Measurements from ENCODE around the gene GLYATL3.

The GLYATL3 gene

DNA sequence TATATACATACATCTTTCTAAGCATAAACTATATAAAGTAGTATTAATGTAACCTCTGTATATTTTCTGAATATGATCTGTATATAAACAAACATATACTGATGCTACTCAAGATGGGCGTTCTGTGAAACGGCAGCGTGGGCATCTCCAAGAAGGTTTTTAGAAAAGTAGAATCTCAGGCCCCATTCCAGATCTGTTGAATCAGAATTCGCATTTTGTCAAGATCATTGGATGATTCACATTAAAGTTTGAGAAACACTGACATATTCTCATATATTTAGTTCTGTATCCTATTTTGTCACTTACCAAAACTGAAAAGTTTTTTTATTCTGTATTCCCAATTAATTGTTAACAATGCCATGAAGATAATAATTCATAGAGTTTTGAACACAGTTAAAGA is 56.2 kb downstream of the GLYATL3 start:
- H2BK5ac ChIP-seq (ENCODE audit: low read depth, low read length, poor library complexity, severe bottlenecking): no peak overlapping the region
- no peak overlapping the region for H3K23ac ChIP-seq (ENCODE audit: low read length in 2 of 2)
- no peak for DNase-seq
- H2AFZ ChIP-seq (ENCODE audit: low read depth, low read length): no peak overlapping the region
- no peak overlapping the region for H3K4ac ChIP-seq (ENCODE audit: low read depth in 1 of 2, low read length in 2 of 2)
- no peak overlapping the region for H3K4me2 ChIP-seq (ENCODE audit: low read length, poor library complexity, severe bottlenecking)
- no peak overlapping the region for H3K14ac ChIP-seq (ENCODE audit: low read length in 2 of 2)
- peaks cover 0 to 16% of the 10 kb centered on the region in 2 experiments for H3K27me3 ChIP-seq (ENCODE audit: control insufficient read depth in 1 of 2, insufficient read depth in 1 of 2, low read length in 2 of 2)
- H3K36me3 ChIP-seq (ENCODE audit: control insufficient read depth in 1 of 2, insufficient read depth in 2 of 2, low read depth in 1 of 2, low read length in 2 of 2): no peaks in the 10 kb centered on the region
- no peak overlapping the region for H3K4me3 ChIP-seq (ENCODE audit: insufficient read depth in 1 of 2, low read depth in 1 of 2, low read length in 2 of 2)
- H3K18ac ChIP-seq (ENCODE audit: low read depth in 1 of 2, low read length in 2 of 2): no peak overlapping the region
- H2BK12ac ChIP-seq (ENCODE audit: low read length in 2 of 2): no peak overlapping the region
- H3K4me1 ChIP-seq (ENCODE audit: control insufficient read depth, insufficient read depth, low read depth, low read length): peaks cover 3% of the 10 kb centered on the region
- no peak overlapping the region for H2BK120ac ChIP-seq (ENCODE audit: low read depth, low read length)
- no peak overlapping the region for H4K8ac ChIP-seq (ENCODE audit: low read length)
- no peaks in the 10 kb centered on the region for H3K9me3 ChIP-seq (ENCODE audit: control insufficient read depth, low read length)
- H3K9ac ChIP-seq (ENCODE audit: low read length): no peak overlapping the region
- WGBS: 100% methylated on average over 3 of the region's 4 CpGs
- no peak overlapping the region for H2AK5ac ChIP-seq (ENCODE audit: low read length, severe bottlenecking)
- H4K91ac ChIP-seq (ENCODE audit: low read length): no peak overlapping the region
- H2BK15ac ChIP-seq (ENCODE audit: low read depth, poor library complexity, severe bottlenecking): no peak overlapping the region
- peaks cover under 1% of the 10 kb centered on the region for H3K79me1 ChIP-seq (replicated peaks; ENCODE audit: low read length, poor library complexity, severe bottlenecking)
- H3K27ac ChIP-seq (ENCODE audit: low read length, poor library complexity, severe bottlenecking): no peak overlapping the region

DNA sequence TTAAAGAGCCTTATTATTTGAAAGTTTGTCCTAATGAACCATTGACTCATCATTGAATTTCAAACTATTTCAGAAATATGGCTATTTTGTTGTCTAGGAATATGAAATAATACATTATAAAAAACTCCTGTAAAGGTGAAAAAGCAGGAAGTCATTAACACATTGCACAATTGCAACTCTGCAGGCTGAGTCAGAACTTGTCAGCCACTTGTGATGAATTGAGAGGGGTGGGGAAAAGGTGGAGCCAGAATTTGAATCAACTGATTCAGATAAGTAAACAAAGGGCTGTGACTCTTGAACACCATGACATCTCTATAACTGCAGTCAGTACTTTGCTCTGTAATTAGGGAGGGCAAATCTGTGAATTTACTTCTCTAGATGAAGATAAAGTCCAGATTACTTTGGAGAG is 56.7 kb downstream of the GLYATL3 start:
- Histone ChIP-seq H4K91ac (ENCODE audit: low read length) (no peak overlapping the region), H3K4me1 (ENCODE audit: control insufficient read depth, insufficient read depth, low read depth, low read length) (no peaks in the 10 kb centered on the region), H2BK15ac (ENCODE audit: low read depth, poor library complexity, severe bottlenecking) (no peak overlapping the region), H3K27me3 (ENCODE audit: control insufficient read depth in 1 of 2, insufficient read depth in 1 of 2, low read length in 2 of 2) (peaks cover 0 to 11% of the 10 kb centered on the region in 2 experiments), H3K27ac (ENCODE audit: low read length, poor library complexity, severe bottlenecking) (no peak overlapping the region), H3K23ac (ENCODE audit: low read length in 2 of 2) (no peak overlapping the region), H3K9ac (ENCODE audit: low read length) (no peak overlapping the region), H2AFZ (ENCODE audit: low read depth, low read length) (no peak overlapping the region), H3K4me3 (ENCODE audit: insufficient read depth in 1 of 2, low read depth in 1 of 2, low read length in 2 of 2) (no peak overlapping the region), H2BK12ac (ENCODE audit: low read length in 2 of 2) (no peak overlapping the region), H3K4me2 (ENCODE audit: low read length, poor library complexity, severe bottlenecking) (no peak overlapping the region), H3K9me3 (ENCODE audit: control insufficient read depth, low read length) (no peaks in the 10 kb centered on the region), H2BK5ac (ENCODE audit: low read depth, low read length, poor library complexity, severe bottlenecking) (no peak overlapping the region), H3K79me1 (replicated peaks; ENCODE audit: low read length, poor library complexity, severe bottlenecking) (no peaks in the 10 kb centered on the region), H3K14ac (ENCODE audit: low read length in 2 of 2) (no peak overlapping the region), H3K36me3 (ENCODE audit: control insufficient read depth in 1 of 2, insufficient read depth in 2 of 2, low read depth in 1 of 2, low read length in 2 of 2) (no peaks in the 10 kb centered on the region), H2AK5ac (ENCODE audit: low read length, severe bottlenecking) (no peak overlapping the region), H2BK120ac (ENCODE audit: low read depth, low read length) (no peak overlapping the region), H3K4ac (ENCODE audit: low read depth in 1 of 2, low read length in 2 of 2) (no peak overlapping the region), H3K18ac (ENCODE audit: low read depth in 1 of 2, low read length in 2 of 2) (no peak overlapping the region), H4K8ac (ENCODE audit: low read length) (no peak overlapping the region)
- peak; percentile 81 for DNase-seq

DNA sequence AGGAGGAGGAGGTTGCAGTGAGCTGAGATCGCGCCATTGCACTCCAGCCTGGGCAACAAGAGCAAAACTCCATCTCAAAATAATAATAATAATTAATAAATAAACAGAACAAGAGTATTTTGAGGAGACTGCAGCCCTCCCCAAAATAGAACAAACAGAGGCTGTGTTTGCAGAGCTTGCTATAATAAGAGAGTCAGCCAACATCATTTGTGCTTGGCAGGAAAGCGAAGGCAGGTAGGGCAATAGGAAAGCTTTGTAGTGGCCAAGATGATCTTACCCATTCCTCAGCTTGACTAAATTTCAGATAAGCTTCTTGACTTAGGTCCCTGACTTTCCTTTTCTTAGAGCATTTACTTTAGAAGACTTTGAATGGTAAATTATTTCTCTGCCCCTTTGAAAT is 57.5 kb downstream of the GLYATL3 start:
- peaks cover 0 to 5% of the 10 kb centered on the region in 2 experiments for H3K27me3 ChIP-seq (ENCODE audit: control insufficient read depth in 1 of 2, insufficient read depth in 1 of 2, low read length in 2 of 2)
- H2BK12ac ChIP-seq (ENCODE audit: low read length in 2 of 2): no peak overlapping the region
- no peak overlapping the region for H3K4me3 ChIP-seq (ENCODE audit: insufficient read depth in 1 of 2, low read depth in 1 of 2, low read length in 2 of 2)
- H3K18ac ChIP-seq (ENCODE audit: low read depth in 1 of 2, low read length in 2 of 2): no peak overlapping the region
- no peak overlapping the region for H3K4ac ChIP-seq (ENCODE audit: low read depth in 1 of 2, low read length in 2 of 2)
- no peak overlapping the region for H3K14ac ChIP-seq (ENCODE audit: low read length in 2 of 2)
- no peak overlapping the region for H2AK5ac ChIP-seq (ENCODE audit: low read length, severe bottlenecking)
- H3K79me1 ChIP-seq (replicated peaks; ENCODE audit: low read length, poor library complexity, severe bottlenecking): no peaks in the 10 kb centered on the region
- no peak overlapping the region for H4K8ac ChIP-seq (ENCODE audit: low read length)
- no peak overlapping the region for H2BK5ac ChIP-seq (ENCODE audit: low read depth, low read length, poor library complexity, severe bottlenecking)
- H3K9ac ChIP-seq (ENCODE audit: low read length): no peak overlapping the region
- H3K4me1 ChIP-seq (ENCODE audit: control insufficient read depth, insufficient read depth, low read depth, low read length): no peaks in the 10 kb centered on the region
- 100% methylated on average over 1 of the region's 3 CpGs for WGBS
- no peak overlapping the region for H2BK120ac ChIP-seq (ENCODE audit: low read depth, low read length)
- H2BK15ac ChIP-seq (ENCODE audit: low read depth, poor library complexity, severe bottlenecking): no peak overlapping the region
- no peak overlapping the region for H3K27ac ChIP-seq (ENCODE audit: low read length, poor library complexity, severe bottlenecking)
- no peak overlapping the region for H2AFZ ChIP-seq (ENCODE audit: low read depth, low read length)
- no peak overlapping the region for H4K91ac ChIP-seq (ENCODE audit: low read length)
- H3K9me3 ChIP-seq (ENCODE audit: control insufficient read depth, low read length): no peaks in the 10 kb centered on the region
- no peak for DNase-seq
- no peak overlapping the region for H3K4me2 ChIP-seq (ENCODE audit: low read length, poor library complexity, severe bottlenecking)
- H3K36me3 ChIP-seq (ENCODE audit: control insufficient read depth in 1 of 2, insufficient read depth in 2 of 2, low read depth in 1 of 2, low read length in 2 of 2): no peaks in the 10 kb centered on the region
- no peak overlapping the region for H3K23ac ChIP-seq (ENCODE audit: low read length in 2 of 2)

DNA sequence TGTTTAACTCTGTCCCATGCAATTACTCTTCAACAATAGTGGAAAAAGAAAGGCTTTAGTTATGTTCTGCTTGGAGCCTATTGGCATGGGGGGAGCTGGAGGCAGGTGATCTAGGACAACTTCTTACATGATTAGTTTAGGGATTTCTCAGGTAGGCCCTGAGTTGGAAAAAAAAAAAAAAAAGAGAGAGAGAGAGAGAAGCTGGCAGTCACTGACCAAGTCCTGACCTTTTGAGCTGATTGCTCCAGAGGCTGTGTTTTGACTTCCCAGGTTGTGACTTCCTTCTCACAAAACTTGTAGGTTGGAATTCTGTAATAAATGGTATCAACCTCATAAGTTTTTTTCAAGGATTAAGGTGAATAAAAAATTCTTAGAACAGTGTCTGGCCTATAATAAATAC is 58.5 kb downstream of the GLYATL3 start:
- no peak overlapping the region for H3K4me2 ChIP-seq (ENCODE audit: low read length, poor library complexity, severe bottlenecking)
- H3K79me1 ChIP-seq (replicated peaks; ENCODE audit: low read length, poor library complexity, severe bottlenecking): no peaks in the 10 kb centered on the region
- H3K9ac ChIP-seq (ENCODE audit: low read length): no peak overlapping the region
- H3K4ac ChIP-seq (ENCODE audit: low read depth in 1 of 2, low read length in 2 of 2): no peak overlapping the region
- no peak overlapping the region for H2BK15ac ChIP-seq (ENCODE audit: low read depth, poor library complexity, severe bottlenecking)
- H3K27me3 ChIP-seq (ENCODE audit: control insufficient read depth in 1 of 2, insufficient read depth in 1 of 2, low read length in 2 of 2): no peaks in the 10 kb centered on the region
- no peak overlapping the region for H2BK12ac ChIP-seq (ENCODE audit: low read length in 2 of 2)
- H3K4me1 ChIP-seq (ENCODE audit: control insufficient read depth, insufficient read depth, low read depth, low read length): no peaks in the 10 kb centered on the region
- no peak overlapping the region for H3K14ac ChIP-seq (ENCODE audit: low read length in 2 of 2)
- no peak overlapping the region for H3K27ac ChIP-seq (ENCODE audit: low read length, poor library complexity, severe bottlenecking)
- H3K4me3 ChIP-seq (ENCODE audit: insufficient read depth in 1 of 2, low read depth in 1 of 2, low read length in 2 of 2): no peak overlapping the region
- no peak overlapping the region for H2BK5ac ChIP-seq (ENCODE audit: low read depth, low read length, poor library complexity, severe bottlenecking)
- H2AK5ac ChIP-seq (ENCODE audit: low read length, severe bottlenecking): no peak overlapping the region
- no peak overlapping the region for H2BK120ac ChIP-seq (ENCODE audit: low read depth, low read length)
- H3K18ac ChIP-seq (ENCODE audit: low read depth in 1 of 2, low read length in 2 of 2): no peak overlapping the region
- no peaks in the 10 kb centered on the region for H3K36me3 ChIP-seq (ENCODE audit: control insufficient read depth in 1 of 2, insufficient read depth in 2 of 2, low read depth in 1 of 2, low read length in 2 of 2)
- no peak overlapping the region for H3K23ac ChIP-seq (ENCODE audit: low read length in 2 of 2)
- no peak overlapping the region for H4K8ac ChIP-seq (ENCODE audit: low read length)
- no peak for DNase-seq
- H2AFZ ChIP-seq (ENCODE audit: low read depth, low read length): no peak overlapping the region
- no peak overlapping the region for H4K91ac ChIP-seq (ENCODE audit: low read length)
- H3K9me3 ChIP-seq (ENCODE audit: control insufficient read depth, low read length): no peaks in the 10 kb centered on the region

All from mesenchymal stem cell (in vitro differentiated cells and primary cell).